Neural cell (in vitro differentiated cells): ENCODE results near the gene C11orf21. TPM values are rescaled to one million over a fixed set of nuclear protein-coding genes. Genes with fewer than 3 reads are reported as not detected.

Experiments
- H2AFZ ChIP-seq: fragments of 200-600, 300-800 bp; sonication (generic), shearing (Covaris generic); 2 replicates; pipeline ENCODE4 v1.6.0; 2014; ENCODE audit warnings: low read depth, mild to moderate bottlenecking, antibody characterized with exemption, low read length, moderate library complexity
- H3F3A ChIP-seq: fragments of 200-600 bp; shearing (Covaris generic); 2 replicates; pipeline ENCODE4 v1.6.1; 2016; ENCODE audit warnings: mild to moderate bottlenecking, moderate library complexity, mixed read lengths, antibody characterized with exemption, low read length; ENCODE audit not compliant: insufficient read depth, poor library complexity, severe bottlenecking
- H3K27ac ChIP-seq: fragments of 200-600, 300-800 bp; sonication (generic), shearing (Covaris generic); 2 replicates; pipeline ENCODE4 v1.5.1; 2014; ENCODE audit warnings: mild to moderate bottlenecking, low read length, moderate library complexity
- H3K27me3 ChIP-seq: fragments of 300-800, 200-600 bp; sonication (generic), shearing (Covaris generic); 2 replicates; pipeline ENCODE4 v1.6.0; 2014; ENCODE audit warnings: mild to moderate bottlenecking, low read depth, low read length, moderate library complexity; ENCODE audit not compliant: insufficient read depth
- H3K36me3 ChIP-seq: fragments of 300-800, 200-600 bp; sonication (generic), shearing (Covaris generic); 2 replicates; pipeline ENCODE4 v1.5.1; 2014; ENCODE audit warnings: mild to moderate bottlenecking, antibody characterized with exemption, low read length, moderate library complexity; ENCODE audit not compliant: insufficient read depth
- H3K4me2 ChIP-seq: fragments of 300-800, 200-600 bp; sonication (generic), shearing (Covaris generic); 2 replicates; pipeline ENCODE4 v1.6.0; 2014; ENCODE audit warnings: mild to moderate bottlenecking, low read length
- H3K4me3 ChIP-seq: fragments of 300-800, 200-600 bp; sonication (generic), shearing (Covaris generic); 2 replicates; pipeline ENCODE4 v1.5.1; 2014; ENCODE audit warnings: mild to moderate bottlenecking, low read length, moderate library complexity
- H3K79me2 ChIP-seq: fragments of 200-600 bp; shearing (Covaris generic); replicated peaks from 2 replicates; pipeline ENCODE4 v1.6.0; 2014; ENCODE audit warnings: mild to moderate bottlenecking, low read length, moderate library complexity; ENCODE audit not compliant: insufficient read depth
- H3K9ac ChIP-seq: fragments of 300-800, 200-600 bp; sonication (generic), shearing (Covaris generic); 2 replicates; pipeline ENCODE4 v1.6.1; 2016; ENCODE audit warnings: mild to moderate bottlenecking, low read length, mixed read lengths
- H3K9me2 ChIP-seq: fragments of 200-600 bp; shearing (Covaris generic); 2 replicates; pipeline ENCODE4 v1.6.1; 2016; ENCODE audit warnings: mild to moderate bottlenecking, low read length, mixed read lengths; ENCODE audit not compliant: insufficient read depth
- H3K9me3 ChIP-seq: fragments of 200-600, 300-800 bp; sonication (generic), shearing (Covaris generic); 2 replicates; pipeline ENCODE4 v1.6.1; 2016; ENCODE audit warnings: mild to moderate bottlenecking, mixed run types, low read length, moderate library complexity, mixed read lengths
- H4K20me1 ChIP-seq: fragments of 200-600 bp; shearing (Covaris generic); 2 replicates; pipeline ENCODE4 v1.6.1; 2016; ENCODE audit warnings: mild to moderate bottlenecking, mixed run types; ENCODE audit not compliant: insufficient read depth
- CTCF ChIP-seq: fragments of 450-650 bp; IDR thresholded peaks from 2 replicates; pipeline ENCODE4 v1.5.1; 2014; ENCODE audit warnings: antibody characterized with exemption, mild to moderate bottlenecking, moderate library complexity; ENCODE audit not compliant: poor library complexity, severe bottlenecking
- EP300 ChIP-seq: fragments of 450-650 bp; conservative IDR thresholded peaks from 2 replicates; pipeline ENCODE4 v1.6.1; 2014; ENCODE audit warnings: antibody characterized with exemption, mild to moderate bottlenecking, moderate library complexity; ENCODE audit not compliant: poor library complexity, severe bottlenecking
- EZH2 ChIP-seq: fragments of 200-600, 300-800 bp; shearing (Covaris generic), sonication (generic); IDR thresholded peaks from 2 replicates; pipeline ENCODE4 v1.6.1; 2014; ENCODE audit warnings: antibody characterized with exemption, low read length, borderline replicate concordance, mild to moderate bottlenecking; ENCODE audit not compliant: insufficient read depth, poor library complexity, severe bottlenecking
- MXI1 ChIP-seq: fragments of 450-650 bp; conservative IDR thresholded peaks from 2 replicates; pipeline ENCODE4 v1.6.1; 2014; ENCODE audit warnings: antibody characterized with exemption, mild to moderate bottlenecking; ENCODE audit not compliant: poor library complexity, severe bottlenecking
- POLR2AphosphoS5 ChIP-seq: IDR thresholded peaks from 2 replicates; pipeline ENCODE4 v1.6.1; 2012
- RAD21 ChIP-seq: fragments of 450-650 bp; conservative IDR thresholded peaks from 2 replicates; pipeline ENCODE4 v1.6.1; 2014; ENCODE audit warnings: antibody characterized with exemption, mild to moderate bottlenecking, moderate library complexity
- REST ChIP-seq: IDR thresholded peaks from 2 replicates; pipeline ENCODE4 v1.6.1; 2012; ENCODE audit warnings: borderline replicate concordance
- SMC3 ChIP-seq: fragments of 450-650 bp; conservative IDR thresholded peaks from 2 replicates; pipeline ENCODE4 v1.6.1; 2014; ENCODE audit warnings: antibody characterized with exemption, mild to moderate bottlenecking, moderate library complexity; ENCODE audit not compliant: poor library complexity
- TAF1 ChIP-seq: IDR thresholded peaks from 2 replicates; pipeline ENCODE4 v1.6.1; 2012; ENCODE audit warnings: low read depth
- polyA plus RNA-seq: library from polyadenylated mRNA; depleted of rRNA; stranded (reverse); fragments of >200 nt; gene quantifications from 2 replicates; pipeline ENCODE4 v1.2.3, GENCODE V29; 2014

C11orf21 gene
- polyA plus RNA-seq, 1 donor from 2014 or later = not detected

GRCh38 chr11:2260491-2261364, 41.0 kb downstream of the C11orf21 start:
- Histone ChIP-seq H4K20me1 (no peaks in the 10 kb centered on the region), H3K27ac (no peak overlapping the region), H3K9ac (no peak overlapping the region), H3K9me2 (no peaks in the 10 kb centered on the region), H3K9me3 (no peaks in the 10 kb centered on the region), H3F3A (no peaks in the 10 kb centered on the region), H3K36me3 (no peaks in the 10 kb centered on the region), H3K27me3 (no peaks in the 10 kb centered on the region), H2AFZ (no peak overlapping the region), H3K4me3 (no peak overlapping the region), H3K4me2 (no peak overlapping the region), H3K79me2 (no peaks in the 10 kb centered on the region)
- TF ChIP-seq TAF1 = no peak
- TF ChIP-seq MXI1 = no peak
- TF ChIP-seq EZH2 = no peak
- TF ChIP-seq SMC3 = no peak

GRCh38 chr11:2259897-2260451, 41.7 kb downstream of the C11orf21 start:
- Histone ChIP-seq H3K9ac (no peak overlapping the region), H3K9me2 (no peaks in the 10 kb centered on the region), H3K27ac (no peak overlapping the region), H3K4me2 (no peak overlapping the region), H3K79me2 (no peaks in the 10 kb centered on the region), H4K20me1 (no peaks in the 10 kb centered on the region), H3K36me3 (no peaks in the 10 kb centered on the region), H3K4me3 (no peak overlapping the region), H2AFZ (no peak overlapping the region), H3K27me3 (no peaks in the 10 kb centered on the region), H3K9me3 (no peaks in the 10 kb centered on the region), H3F3A (no peaks in the 10 kb centered on the region)
- TF ChIP-seq EP300 (no peak), EZH2 (no peak), CTCF (no peak), RAD21 (no peak), TAF1 (no peak)

- no peaks in the 10 kb centered on the region for H4K20me1 ChIP-seq
- TF ChIP-seq TAF1 = no peak
- TF ChIP-seq CTCF = no peak
- TF ChIP-seq POLR2AphosphoS5 = no peak
- TF ChIP-seq EZH2 = no peak
- TF ChIP-seq RAD21 = no peak
- TF ChIP-seq REST = no peak
- TF ChIP-seq EP300 = no peak
- no peak for TF ChIP-seq SMC3
- TF ChIP-seq MXI1 = no peak
- H3F3A ChIP-seq = no peaks in the 10 kb centered on the region
- H3K9ac ChIP-seq = no peak overlapping the region
- no peak overlapping the region for H3K4me2 ChIP-seq
- no peaks in the 10 kb centered on the region for H3K36me3 ChIP-seq
- H3K79me2 ChIP-seq = no peaks in the 10 kb centered on the region
- H3K9me3 ChIP-seq = no peaks in the 10 kb centered on the region
- no peak overlapping the region for H3K4me3 ChIP-seq
- no peaks in the 10 kb centered on the region for H3K27me3 ChIP-seq
- H2AFZ ChIP-seq = no peak overlapping the region
- H3K27ac ChIP-seq = no peak overlapping the region
- no peaks in the 10 kb centered on the region for H3K9me2 ChIP-seq
Measured at GRCh38 chr11:2259466-2259830, 42.3 kb downstream of the C11orf21 start.
